ENCODE measurements around the gene SARS2.

The SARS2 gene

GRCh38 chr19:38929929-38930775, at the start of gene SARS2:
Gene SARS2, minus strand, starts transcription at chr19:38930763. Its CDS starts 27 bp downstream, at chr19:38930736.
- peak; percentile 85 for TF ChIP-seq TAF1 (IDR thresholded peaks at IDR 0.05; ENCODE audit: low read depth)
- peak; percentile 33; the same call in 1 of the 2 replicates for TF ChIP-seq TCF12 (IDR thresholded peaks at IDR 0.05; ENCODE audit: low read depth)
- TF ChIP-seq CREB1 (IDR thresholded peaks at IDR 0.05; ENCODE audit: low read depth), result no peak
- no peak for TF ChIP-seq NFIC (IDR thresholded peaks at IDR 0.05)
- peak; percentile 28; the same call in 1 of the 2 replicates for TF ChIP-seq EGR1 (IDR thresholded peaks at IDR 0.05)
- 0 out of 2 replicates have a peak, but pooled peaks have one; percentile 67 for TF ChIP-seq ZBTB7A (IDR thresholded peaks at IDR 0.05; ENCODE audit: low read depth)
- TF ChIP-seq RAD21 (IDR thresholded peaks at IDR 0.05; ENCODE audit: low read depth), result peak; percentile 51
- peak; percentile 98 for TF ChIP-seq YY1 (IDR thresholded peaks at IDR 0.05; ENCODE audit: low read depth)
- peak; percentile 79 for TF ChIP-seq TEAD4 (IDR thresholded peaks at IDR 0.05)

- TF ChIP-seq RAD21 (IDR thresholded peaks at IDR 0.05; ENCODE audit: low read depth), result no peak
- TF ChIP-seq YY1 (IDR thresholded peaks at IDR 0.05; ENCODE audit: low read depth), result no peak
- TF ChIP-seq USF1 (IDR thresholded peaks at IDR 0.05), result no peak
- no peak for TF ChIP-seq EGR1 (IDR thresholded peaks at IDR 0.05)
- no peak for TF ChIP-seq CEBPB (IDR thresholded peaks at IDR 0.05)
- TF ChIP-seq ZBTB7A (IDR thresholded peaks at IDR 0.05; ENCODE audit: low read depth), result no peak
- no peak for TF ChIP-seq TAF1 (IDR thresholded peaks at IDR 0.05; ENCODE audit: low read depth)
- no peak for TF ChIP-seq MAX (IDR thresholded peaks at IDR 0.05)
- TF ChIP-seq TEAD4 (IDR thresholded peaks at IDR 0.05), result no peak
- TF ChIP-seq FOXM1 (IDR thresholded peaks at IDR 0.05; ENCODE audit: borderline replicate concordance, low read depth), result no peak
- no peak for TF ChIP-seq EP300 (IDR thresholded peaks at IDR 0.05; ENCODE audit: borderline replicate concordance)
- TF ChIP-seq TCF12 (IDR thresholded peaks at IDR 0.05; ENCODE audit: low read depth), result no peak
- TF ChIP-seq CREB1 (IDR thresholded peaks at IDR 0.05; ENCODE audit: low read depth), result no peak
- TF ChIP-seq NFIC (IDR thresholded peaks at IDR 0.05), result no peak
- TF ChIP-seq REST (IDR thresholded peaks at IDR 0.05; ENCODE audit: low read depth), result no peak
Measured at GRCh38 chr19:38979812-38980211, 49.2 kb upstream of the SARS2 start.

GRCh38 chr19:38978326-38978689, 47.7 kb upstream of the SARS2 start:
- TF ChIP-seq TEAD4 (IDR thresholded peaks at IDR 0.05), result no peak
- no peak for TF ChIP-seq TAF1 (IDR thresholded peaks at IDR 0.05; ENCODE audit: low read depth)
- TF ChIP-seq ZBTB7A (IDR thresholded peaks at IDR 0.05; ENCODE audit: low read depth), result no peak
- TF ChIP-seq CEBPB (IDR thresholded peaks at IDR 0.05), result no peak
- no peak for TF ChIP-seq REST (IDR thresholded peaks at IDR 0.05; ENCODE audit: low read depth)
- no peak for TF ChIP-seq MAX (IDR thresholded peaks at IDR 0.05)
- TF ChIP-seq YY1 (IDR thresholded peaks at IDR 0.05; ENCODE audit: low read depth), result no peak
- no peak for TF ChIP-seq NFIC (IDR thresholded peaks at IDR 0.05)
- TF ChIP-seq USF1 (IDR thresholded peaks at IDR 0.05), result no peak
- no peak for TF ChIP-seq RAD21 (IDR thresholded peaks at IDR 0.05; ENCODE audit: low read depth)
- no peak for TF ChIP-seq CREB1 (IDR thresholded peaks at IDR 0.05; ENCODE audit: low read depth)
- no peak for TF ChIP-seq EGR1 (IDR thresholded peaks at IDR 0.05)
- no peak for TF ChIP-seq FOXM1 (IDR thresholded peaks at IDR 0.05; ENCODE audit: borderline replicate concordance, low read depth)
- no peak for TF ChIP-seq TCF12 (IDR thresholded peaks at IDR 0.05; ENCODE audit: low read depth)
- no peak for TF ChIP-seq EP300 (IDR thresholded peaks at IDR 0.05; ENCODE audit: borderline replicate concordance)

- no peak for TF ChIP-seq REST (IDR thresholded peaks at IDR 0.05; ENCODE audit: low read depth)
- TF ChIP-seq TAF1 (IDR thresholded peaks at IDR 0.05; ENCODE audit: low read depth), result no peak
- no peak for TF ChIP-seq YY1 (IDR thresholded peaks at IDR 0.05; ENCODE audit: low read depth)
- no peak for TF ChIP-seq EGR1 (IDR thresholded peaks at IDR 0.05)
- TF ChIP-seq USF1 (IDR thresholded peaks at IDR 0.05), result no peak
- TF ChIP-seq TEAD4 (IDR thresholded peaks at IDR 0.05), result no peak
- no peak for TF ChIP-seq NFIC (IDR thresholded peaks at IDR 0.05)
- TF ChIP-seq CEBPB (IDR thresholded peaks at IDR 0.05), result no peak
- TF ChIP-seq CREB1 (IDR thresholded peaks at IDR 0.05; ENCODE audit: low read depth), result no peak
- TF ChIP-seq TCF12 (IDR thresholded peaks at IDR 0.05; ENCODE audit: low read depth), result no peak
- no peak for TF ChIP-seq ZBTB7A (IDR thresholded peaks at IDR 0.05; ENCODE audit: low read depth)
- TF ChIP-seq RAD21 (IDR thresholded peaks at IDR 0.05; ENCODE audit: low read depth), result no peak
- TF ChIP-seq FOXM1 (IDR thresholded peaks at IDR 0.05; ENCODE audit: borderline replicate concordance, low read depth), result no peak
- TF ChIP-seq MAX (IDR thresholded peaks at IDR 0.05), result no peak
- no peak for TF ChIP-seq EP300 (IDR thresholded peaks at IDR 0.05; ENCODE audit: borderline replicate concordance)
Measured at GRCh38 chr19:38977445-38978325, 47.1 kb upstream of the SARS2 start.
